Ishikawa (cell line): ENCODE results near the gene ZNF174.

ENCODE experiments used
- CEBPB ChIP-seq: IDR thresholded peaks from 2 replicates; pipeline ENCODE4 v1.6.1; 2012
- CREB1 ChIP-seq: IDR thresholded peaks from 2 replicates; pipeline ENCODE4 v1.6.1; 2012; ENCODE audit warnings: low read depth
- EGR1 ChIP-seq: IDR thresholded peaks from 2 replicates; pipeline ENCODE4 v1.6.1; 2012
- EP300 ChIP-seq: IDR thresholded peaks from 2 replicates; pipeline ENCODE4 v1.6.1; 2012; ENCODE audit warnings: borderline replicate concordance
- FOXM1 ChIP-seq: IDR thresholded peaks from 2 replicates; pipeline ENCODE4 v1.6.1; 2012; ENCODE audit warnings: low read depth, borderline replicate concordance
- NFIC ChIP-seq: IDR thresholded peaks from 2 replicates; pipeline ENCODE4 v1.6.1; 2012
- RAD21 ChIP-seq: IDR thresholded peaks from 2 replicates; pipeline ENCODE4 v1.6.1; 2012; ENCODE audit warnings: low read depth
- TAF1 ChIP-seq: IDR thresholded peaks from 2 replicates; pipeline ENCODE4 v1.6.1; 2012; ENCODE audit warnings: low read depth, mild to moderate bottlenecking
- TCF12 ChIP-seq: IDR thresholded peaks from 2 replicates; pipeline ENCODE4 v1.6.1; 2012; ENCODE audit warnings: low read depth
- TEAD4 ChIP-seq: IDR thresholded peaks from 2 replicates; pipeline ENCODE4 v1.6.1; 2012
- YY1 ChIP-seq: IDR thresholded peaks from 2 replicates; pipeline ENCODE4 v1.6.1; 2012; ENCODE audit warnings: low read depth
- ZBTB7A ChIP-seq: IDR thresholded peaks from 2 replicates; pipeline ENCODE4 v1.6.1; 2012; ENCODE audit warnings: low read depth
- TF ChIP-seq, protein P1 (sequence below): IDR thresholded peaks from 2 replicates; pipeline ENCODE4 v1.6.1; 2012
- TF ChIP-seq, protein P2 (sequence below): IDR thresholded peaks from 2 replicates; pipeline ENCODE4 v1.6.1; 2012
- TF ChIP-seq, protein P3 (sequence below): IDR thresholded peaks from 2 replicates; pipeline ENCODE4 v1.6.1; 2012; ENCODE audit warnings: low read depth, mild to moderate bottlenecking

The ZNF174 gene

DNA sequence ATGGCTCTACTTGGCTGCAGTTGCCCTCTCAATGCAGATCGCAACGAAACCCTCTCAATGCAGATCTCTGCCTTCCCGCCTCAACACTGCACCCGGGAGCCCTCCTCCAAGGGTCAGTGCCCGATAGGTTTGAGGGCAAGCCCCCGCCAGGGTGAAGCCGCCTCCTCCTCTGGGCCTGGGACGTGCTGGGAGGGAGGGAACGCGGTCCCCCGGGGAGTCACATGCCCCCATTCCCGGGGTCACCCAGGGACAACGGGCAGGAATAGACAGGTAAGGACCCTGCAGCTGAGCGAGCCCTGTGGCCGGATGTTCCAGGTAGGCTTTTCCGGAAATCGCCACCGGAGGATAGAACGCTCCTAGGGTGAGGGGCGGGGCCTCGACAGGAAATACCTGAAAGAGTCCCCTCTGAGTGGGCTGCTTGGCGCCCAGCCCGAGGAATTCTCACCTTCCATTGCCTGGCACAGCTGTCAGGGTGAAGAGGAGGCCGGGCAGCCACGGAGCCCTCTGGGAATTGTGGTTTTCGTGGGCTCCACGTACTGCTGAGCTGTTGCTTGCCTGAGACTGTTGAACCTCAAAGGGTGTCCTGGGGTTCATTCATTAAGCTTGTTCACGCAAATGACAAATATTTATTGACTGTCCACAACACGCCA lies 12.8 kb downstream of the ZNF174 start:
- TF ChIP-seq TEAD4 (no peak), NFIC (no peak), ZBTB7A (no peak), RAD21 (no peak), CREB1 (no peak), EP300 (no peak), FOXM1 (no peak), CEBPB (no peak), EGR1 (no peak), TAF1 (no peak), YY1 (no peak), TCF12 (no peak)
- TF ChIP-seq, protein P1, sequence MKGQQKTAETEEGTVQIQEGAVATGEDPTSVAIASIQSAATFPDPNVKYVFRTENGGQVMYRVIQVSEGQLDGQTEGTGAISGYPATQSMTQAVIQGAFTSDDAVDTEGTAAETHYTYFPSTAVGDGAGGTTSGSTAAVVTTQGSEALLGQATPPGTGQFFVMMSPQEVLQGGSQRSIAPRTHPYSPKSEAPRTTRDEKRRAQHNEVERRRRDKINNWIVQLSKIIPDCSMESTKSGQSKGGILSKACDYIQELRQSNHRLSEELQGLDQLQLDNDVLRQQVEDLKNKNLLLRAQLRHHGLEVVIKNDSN: no peak
- TF ChIP-seq, protein P2, sequence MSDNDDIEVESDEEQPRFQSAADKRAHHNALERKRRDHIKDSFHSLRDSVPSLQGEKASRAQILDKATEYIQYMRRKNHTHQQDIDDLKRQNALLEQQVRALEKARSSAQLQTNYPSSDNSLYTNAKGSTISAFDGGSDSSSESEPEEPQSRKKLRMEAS: no peak
- TF ChIP-seq, protein P3, sequence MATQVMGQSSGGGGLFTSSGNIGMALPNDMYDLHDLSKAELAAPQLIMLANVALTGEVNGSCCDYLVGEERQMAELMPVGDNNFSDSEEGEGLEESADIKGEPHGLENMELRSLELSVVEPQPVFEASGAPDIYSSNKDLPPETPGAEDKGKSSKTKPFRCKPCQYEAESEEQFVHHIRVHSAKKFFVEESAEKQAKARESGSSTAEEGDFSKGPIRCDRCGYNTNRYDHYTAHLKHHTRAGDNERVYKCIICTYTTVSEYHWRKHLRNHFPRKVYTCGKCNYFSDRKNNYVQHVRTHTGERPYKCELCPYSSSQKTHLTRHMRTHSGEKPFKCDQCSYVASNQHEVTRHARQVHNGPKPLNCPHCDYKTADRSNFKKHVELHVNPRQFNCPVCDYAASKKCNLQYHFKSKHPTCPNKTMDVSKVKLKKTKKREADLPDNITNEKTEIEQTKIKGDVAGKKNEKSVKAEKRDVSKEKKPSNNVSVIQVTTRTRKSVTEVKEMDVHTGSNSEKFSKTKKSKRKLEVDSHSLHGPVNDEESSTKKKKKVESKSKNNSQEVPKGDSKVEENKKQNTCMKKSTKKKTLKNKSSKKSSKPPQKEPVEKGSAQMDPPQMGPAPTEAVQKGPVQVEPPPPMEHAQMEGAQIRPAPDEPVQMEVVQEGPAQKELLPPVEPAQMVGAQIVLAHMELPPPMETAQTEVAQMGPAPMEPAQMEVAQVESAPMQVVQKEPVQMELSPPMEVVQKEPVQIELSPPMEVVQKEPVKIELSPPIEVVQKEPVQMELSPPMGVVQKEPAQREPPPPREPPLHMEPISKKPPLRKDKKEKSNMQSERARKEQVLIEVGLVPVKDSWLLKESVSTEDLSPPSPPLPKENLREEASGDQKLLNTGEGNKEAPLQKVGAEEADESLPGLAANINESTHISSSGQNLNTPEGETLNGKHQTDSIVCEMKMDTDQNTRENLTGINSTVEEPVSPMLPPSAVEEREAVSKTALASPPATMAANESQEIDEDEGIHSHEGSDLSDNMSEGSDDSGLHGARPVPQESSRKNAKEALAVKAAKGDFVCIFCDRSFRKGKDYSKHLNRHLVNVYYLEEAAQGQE: no peak

DNA sequence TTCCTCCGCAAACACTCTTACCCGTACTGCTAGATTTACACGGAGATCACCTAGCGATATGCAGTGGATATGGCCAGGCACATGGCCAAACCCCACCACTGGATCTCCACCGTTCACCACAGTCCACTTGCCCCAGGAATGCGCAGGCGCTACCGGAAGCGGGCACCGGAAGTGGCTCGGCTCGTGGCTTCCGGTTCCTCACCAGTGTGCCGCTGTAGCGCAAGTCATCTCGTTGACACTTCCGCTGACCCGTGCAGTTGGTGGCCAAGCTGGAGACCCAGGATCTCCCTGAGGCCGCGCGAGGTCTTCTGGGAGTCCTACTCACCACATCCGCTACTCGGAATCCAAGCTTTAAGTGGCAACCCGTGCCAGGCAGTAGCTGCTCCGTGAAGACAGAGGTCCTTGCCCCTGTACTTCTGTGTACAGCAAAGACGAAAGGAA lies 30.8 kb downstream of the ZNF174 start:
- TF ChIP-seq TAF1: no peak
- TF ChIP-seq, protein P3: no peak

DNA sequence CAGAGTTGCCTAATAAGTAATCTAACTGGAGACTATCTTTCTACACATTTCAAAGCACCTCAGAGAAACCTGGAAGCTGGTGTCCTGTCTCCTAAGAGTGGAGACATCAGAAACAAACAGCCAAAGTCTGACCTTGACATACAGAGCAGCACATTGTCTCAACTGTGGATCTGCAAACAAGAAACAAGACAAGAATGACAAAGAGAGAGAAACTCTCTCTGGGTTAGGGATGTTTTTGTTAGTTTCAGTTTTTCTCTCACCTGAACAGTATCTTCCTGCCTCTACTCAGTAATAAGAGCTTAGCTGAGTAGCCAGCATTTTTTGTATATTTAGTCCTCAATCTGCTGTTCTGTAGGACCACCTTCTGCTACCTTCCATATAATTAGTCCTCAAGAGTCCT lies 33.4 kb downstream of the ZNF174 start:
- TF ChIP-seq, protein P3: no peak
- no peak for TF ChIP-seq TAF1
- TF ChIP-seq TCF12: no peak
- no peak for TF ChIP-seq ZBTB7A
- TF ChIP-seq RAD21: no peak
- TF ChIP-seq EP300: no peak
- no peak for TF ChIP-seq NFIC
- TF ChIP-seq EGR1: no peak
- TF ChIP-seq, protein P2: no peak
- TF ChIP-seq YY1: no peak
- TF ChIP-seq, protein P1: no peak
- no peak for TF ChIP-seq CEBPB
- no peak for TF ChIP-seq TEAD4
- no peak for TF ChIP-seq CREB1
- no peak for TF ChIP-seq FOXM1

DNA sequence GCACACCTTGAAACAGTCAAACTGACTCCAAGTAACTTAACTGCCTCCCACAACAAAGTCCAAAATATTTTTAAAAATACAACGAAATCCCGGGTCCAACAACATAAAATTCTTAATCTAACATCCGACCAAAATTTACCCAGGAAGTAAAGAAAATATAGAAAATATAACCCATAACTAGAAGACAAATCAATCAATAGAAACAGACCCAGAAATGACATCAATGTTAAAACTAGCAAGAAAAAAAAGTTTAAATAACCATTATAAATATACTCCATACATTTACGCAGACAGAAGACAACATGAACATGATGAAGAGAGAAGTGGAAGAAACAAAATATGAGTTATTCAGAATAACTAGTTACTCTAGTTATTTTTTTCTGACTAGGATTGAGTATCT lies 38.6 kb downstream of the ZNF174 start:
- TF ChIP-seq NFIC: no peak
- TF ChIP-seq CREB1: no peak
- TF ChIP-seq, protein P3: no peak
- no peak for TF ChIP-seq TAF1
- TF ChIP-seq, protein P1: no peak
- no peak for TF ChIP-seq EP300
- no peak for TF ChIP-seq ZBTB7A
- TF ChIP-seq TEAD4: no peak
- TF ChIP-seq YY1: no peak
- TF ChIP-seq RAD21: no peak
- no peak for TF ChIP-seq CEBPB
- TF ChIP-seq EGR1: no peak
- TF ChIP-seq FOXM1: no peak
- no peak for TF ChIP-seq TCF12
- TF ChIP-seq, protein P2: no peak
